ENCODE results near the gene C1orf210.

DNA sequence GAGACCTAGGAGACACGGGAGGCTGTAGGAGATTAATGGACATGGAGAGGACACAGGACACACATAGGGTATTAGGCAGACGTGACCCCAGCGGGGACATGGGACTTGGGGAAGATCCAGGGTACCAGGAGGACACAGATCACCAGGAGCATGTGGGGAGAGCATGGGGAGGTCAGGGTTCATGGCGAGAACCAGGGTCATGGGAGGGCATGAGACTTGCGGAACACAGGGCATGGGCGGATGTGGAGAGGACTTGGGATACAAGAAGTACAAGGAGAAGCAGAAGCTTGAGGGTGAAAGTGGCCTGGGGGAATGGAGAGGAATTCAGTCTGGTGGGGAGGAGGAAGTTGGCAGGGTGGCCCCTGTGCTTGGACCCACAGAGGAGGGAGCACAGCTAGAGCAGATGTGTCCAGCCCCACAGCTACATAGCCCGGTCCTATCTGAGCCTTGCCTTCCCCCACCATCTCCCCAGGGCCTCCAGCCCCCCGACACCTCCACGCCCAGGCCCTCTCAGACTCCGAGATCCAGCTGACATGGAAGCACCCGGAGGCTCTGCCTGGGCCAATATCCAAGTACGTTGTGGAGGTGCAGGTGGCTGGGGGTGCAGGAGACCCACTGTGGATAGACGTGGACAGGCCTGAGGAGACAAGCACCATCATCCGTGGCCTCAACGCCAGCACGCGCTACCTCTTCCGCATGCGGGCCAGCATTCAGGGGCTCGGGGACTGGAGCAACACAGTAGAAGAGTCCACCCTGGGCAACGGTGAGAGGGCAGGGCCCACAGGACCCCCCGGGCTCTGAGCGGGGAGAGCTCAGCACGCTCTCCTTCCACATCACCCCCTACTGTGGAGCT, 27.5 kb upstream of the C1orf210 start:
- TF ChIP-seq, protein P1, sequence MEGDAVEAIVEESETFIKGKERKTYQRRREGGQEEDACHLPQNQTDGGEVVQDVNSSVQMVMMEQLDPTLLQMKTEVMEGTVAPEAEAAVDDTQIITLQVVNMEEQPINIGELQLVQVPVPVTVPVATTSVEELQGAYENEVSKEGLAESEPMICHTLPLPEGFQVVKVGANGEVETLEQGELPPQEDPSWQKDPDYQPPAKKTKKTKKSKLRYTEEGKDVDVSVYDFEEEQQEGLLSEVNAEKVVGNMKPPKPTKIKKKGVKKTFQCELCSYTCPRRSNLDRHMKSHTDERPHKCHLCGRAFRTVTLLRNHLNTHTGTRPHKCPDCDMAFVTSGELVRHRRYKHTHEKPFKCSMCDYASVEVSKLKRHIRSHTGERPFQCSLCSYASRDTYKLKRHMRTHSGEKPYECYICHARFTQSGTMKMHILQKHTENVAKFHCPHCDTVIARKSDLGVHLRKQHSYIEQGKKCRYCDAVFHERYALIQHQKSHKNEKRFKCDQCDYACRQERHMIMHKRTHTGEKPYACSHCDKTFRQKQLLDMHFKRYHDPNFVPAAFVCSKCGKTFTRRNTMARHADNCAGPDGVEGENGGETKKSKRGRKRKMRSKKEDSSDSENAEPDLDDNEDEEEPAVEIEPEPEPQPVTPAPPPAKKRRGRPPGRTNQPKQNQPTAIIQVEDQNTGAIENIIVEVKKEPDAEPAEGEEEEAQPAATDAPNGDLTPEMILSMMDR (IDR thresholded peaks at IDR 0.05; ENCODE audit: low read depth, low read length, poor library complexity, severe bottlenecking) = no peak
- TF ChIP-seq EZH2phosphoT487 (IDR thresholded peaks at IDR 0.05; ENCODE audit: borderline replicate concordance, low read length) = no peak

All from DOHH2 (cell line).